SK-N-SH (cell line): Measurements from ENCODE around the gene ETF1. TPM values are rescaled to one million over a fixed set of nuclear protein-coding genes. Genes with fewer than 3 reads are reported as not detected.

ENCODE experiments used
- CTCF ChIA-PET: fragments of 300-600, 350-600 bp; formaldehyde crosslinking; extraction: SDS; loops from one replicate; lab custom pipeline; 2021; lab: Yijun Ruan, JAX
- POLR2A ChIA-PET: fragments of 350-600 bp; sonication (Branson Sonifier 250); formaldehyde crosslinking; extraction: SDS; loops from one replicate; lab custom pipeline; 2020; ENCODE audit warnings: antibody characterized with exemption, inconsistent platforms; lab: Yijun Ruan, JAX
- DNase-seq: peaks from one replicate; pipeline ENCODE4 v3.0.0; 2012
- H2AFZ ChIP-seq: fragments of 200-600 bp; sonication (generic); 2 replicates; pipeline ENCODE4 v1.8.1; 2016; ENCODE audit warnings: antibody characterized with exemption, mild to moderate bottlenecking, low read depth
- H3F3A ChIP-seq: fragments of 200-600 bp; sonication (generic); replicated peaks from 2 replicates; pipeline ENCODE3; 2016; ENCODE audit warnings: antibody characterized with exemption, mild to moderate bottlenecking; ENCODE audit not compliant: insufficient read depth
- H3K27ac ChIP-seq, 2 experiments: fragments of 200-500 bp in 1 of 2; fragments of 200-600 bp in 1 of 2; sonication (Bioruptor generic) in 1 of 2; sonication (generic), shearing (Covaris generic) in 1 of 2; 2 replicates each; pipeline versions ENCODE4 v1.5.1 to v1.6.1; 2014 to 2016; ENCODE audit warnings: low read depth in 2 of 2, inconsistent platforms in 1 of 2, low read length in 1 of 2, mild to moderate bottlenecking in 1 of 2, mixed read lengths in 1 of 2
- H3K27me3 ChIP-seq: fragments of 200-600 bp; sonication (generic), shearing (Covaris generic); 2 replicates; pipeline ENCODE4 v1.6.1; 2016; ENCODE audit warnings: mixed run types; ENCODE audit not compliant: insufficient read depth
- H3K36me3 ChIP-seq, 2 experiments: fragments of 200-500 bp in 1 of 2; fragments of 200-600 bp in 1 of 2; sonication (Bioruptor generic) in 1 of 2; sonication (generic) in 1 of 2; replicated peaks in 1 of 2; 2 replicates each; pipeline versions ENCODE3 to v1.5.1; 2014 to 2016; ENCODE audit warnings: low read length in 1 of 2, mild to moderate bottlenecking in 1 of 2; ENCODE audit not compliant: insufficient read depth in 2 of 2, control insufficient read depth in 1 of 2
- H3K4me1 ChIP-seq, 2 experiments: fragments of 200-500 bp in 1 of 2; fragments of 200-600 bp in 1 of 2; sonication (Bioruptor generic) in 1 of 2; sonication (generic), shearing (Covaris generic) in 1 of 2; 2 replicates each; pipeline versions ENCODE4 v1.5.1 to v1.6.1; 2014 to 2016; ENCODE audit warnings: low read depth in 1 of 2, low read length in 1 of 2, mixed run types in 1 of 2; ENCODE audit not compliant: insufficient read depth in 2 of 2, control insufficient read depth in 1 of 2
- H3K4me2 ChIP-seq: fragments of 200-600 bp; sonication (generic), shearing (Covaris generic); 2 replicates; pipeline ENCODE4 v1.6.1; 2017; ENCODE audit warnings: mixed run types
- H3K4me3 ChIP-seq, 2 experiments: fragments of 200-500 bp in 1 of 2; fragments of 200-600 bp in 1 of 2; sonication (Bioruptor generic) in 1 of 2; sonication (generic), shearing (Covaris generic) in 1 of 2; 2 replicates each; pipeline versions ENCODE4 v1.5.1 to v1.8.1; 2014 to 2016; ENCODE audit warnings: low read depth in 2 of 2, inconsistent platforms in 1 of 2, low read length in 1 of 2, mild to moderate bottlenecking in 1 of 2, mixed read lengths in 1 of 2, moderate library complexity in 1 of 2
- H3K79me2 ChIP-seq: fragments of 200-600 bp; sonication (generic); 2 replicates; pipeline ENCODE4 v1.8.1; 2017; ENCODE audit warnings: mild to moderate bottlenecking; ENCODE audit not compliant: insufficient read depth
- H3K9ac ChIP-seq: fragments of 200-600 bp; sonication (generic); 2 replicates; pipeline ENCODE4 v1.6.1; 2017; ENCODE audit warnings: mixed run types
- H3K9me2 ChIP-seq: fragments of 200-600 bp; sonication (generic); 2 replicates; pipeline ENCODE4 v1.6.1; 2017; ENCODE audit warnings: mixed run types
- H3K9me3 ChIP-seq: fragments of 200-600 bp; sonication (generic); 2 replicates; pipeline ENCODE4 v1.6.1; 2017; ENCODE audit warnings: mixed run types, mild to moderate bottlenecking, moderate library complexity
- H4K20me1 ChIP-seq: fragments of 200-600 bp; sonication (generic); 2 replicates; pipeline ENCODE4 v1.6.1; 2017; ENCODE audit warnings: mild to moderate bottlenecking, mixed run types; ENCODE audit not compliant: insufficient read depth
- FOSL2 ChIP-seq: IDR thresholded peaks from 2 replicates; pipeline ENCODE4 v1.4.0; 2012; ENCODE audit warnings: low read depth, mild to moderate bottlenecking, moderate library complexity, borderline replicate concordance
- FOXJ3 ChIP-seq: sonication (generic); formaldehyde crosslinking; IDR thresholded peaks from 2 replicates; pipeline ENCODE4 v1.5.1; 2020; ENCODE audit warnings: mild to moderate bottlenecking, missing genetic modification reagents
- FOXM1 ChIP-seq: IDR thresholded peaks from 2 replicates; pipeline ENCODE4 v1.4.0; 2012; ENCODE audit warnings: low read depth, mild to moderate bottlenecking
- IRF3 ChIP-seq: fragments of 150-350 bp; IDR thresholded peaks from 2 replicates; pipeline ENCODE4 v1.6.1; 2016; ENCODE audit warnings: mild to moderate bottlenecking, low read depth, low read length
- JUND ChIP-seq: IDR thresholded peaks from 2 replicates; pipeline ENCODE4 v1.4.0; 2012
- MEF2A ChIP-seq: IDR thresholded peaks from 2 replicates; pipeline ENCODE4 v1.4.0; 2012; ENCODE audit warnings: low read depth, borderline replicate concordance
- NFIC ChIP-seq: IDR thresholded peaks from 2 replicates; pipeline ENCODE4 v1.4.0; 2012; ENCODE audit warnings: borderline replicate concordance
- NRF1 ChIP-seq: IDR thresholded peaks from 2 replicates; pipeline ENCODE4 v1.6.1; 2012; ENCODE audit warnings: low read depth, mild to moderate bottlenecking, low read length
- RAD21 ChIP-seq: IDR thresholded peaks from 2 replicates; pipeline ENCODE4 v1.6.1; 2012; ENCODE audit warnings: mild to moderate bottlenecking, low read length
- RCOR1 ChIP-seq: fragments of 150-350 bp; IDR thresholded peaks from 2 replicates; pipeline ENCODE4 v1.6.1; 2017; ENCODE audit warnings: antibody characterized with exemption, low read length
- RFX5 ChIP-seq: IDR thresholded peaks from 2 replicates; pipeline ENCODE4 v1.6.1; 2012; ENCODE audit warnings: mild to moderate bottlenecking, improper control_type of control experiment, low read length
- RXRA ChIP-seq: IDR thresholded peaks from 2 replicates; pipeline ENCODE4 v1.4.0; 2012; ENCODE audit warnings: low read depth, mild to moderate bottlenecking, borderline replicate concordance
- SMC3 ChIP-seq: IDR thresholded peaks from 2 replicates; pipeline ENCODE4 v1.6.1; 2012; ENCODE audit warnings: low read depth, low read length, improper control_type of control experiment
- TAF1 ChIP-seq: IDR thresholded peaks from 2 replicates; pipeline ENCODE4 v1.6.1; 2012; ENCODE audit warnings: low read depth, mild to moderate bottlenecking, low read length, moderate library complexity, borderline replicate concordance
- TCF12 ChIP-seq: IDR thresholded peaks from 2 replicates; pipeline ENCODE4 v1.4.0; 2012
- TEAD4 ChIP-seq: IDR thresholded peaks from 2 replicates; pipeline ENCODE4 v1.4.0; 2012; ENCODE audit warnings: mild to moderate bottlenecking, borderline replicate concordance; ENCODE audit not compliant: insufficient read depth
- USF1 ChIP-seq: IDR thresholded peaks from 2 replicates; pipeline ENCODE4 v1.4.0; 2012; ENCODE audit warnings: low read depth, borderline replicate concordance
- YY1 ChIP-seq: IDR thresholded peaks from 2 replicates; pipeline ENCODE4 v1.4.0; 2012; ENCODE audit warnings: low read depth, mild to moderate bottlenecking
- WGBS: methylation state at CpG from one replicate; pipeline ENCODE4 v1.1.6; 2017; ENCODE audit warnings: low lambda C conversion rate; 5-methylcytosine and 5-hydroxymethylcytosine counted together
- polyA plus RNA-seq, 3 experiments: library from polyadenylated mRNA; depleted of rRNA; stranded (reverse); fragments of >200 nt; gene quantifications; 2 replicates each; pipeline ENCODE4 v1.2.3, GENCODE V29; 2012
- TF ChIP-seq, protein P1 (sequence below): fragments of 150-350 bp; IDR thresholded peaks from 2 replicates; pipeline ENCODE4 v1.6.1; 2017; ENCODE audit warnings: antibody characterized with exemption, low read length, low read depth, borderline replicate concordance
- TF ChIP-seq, protein P2 (sequence below): IDR thresholded peaks from 2 replicates; pipeline ENCODE4 v1.6.1; 2012; ENCODE audit warnings: mild to moderate bottlenecking, low read depth, low read length, moderate library complexity

Gene ETF1
- polyA plus RNA-seq, 1 of the 3 experiments (the other 2 are of a cell fraction): 36.7 TPM

DNA sequence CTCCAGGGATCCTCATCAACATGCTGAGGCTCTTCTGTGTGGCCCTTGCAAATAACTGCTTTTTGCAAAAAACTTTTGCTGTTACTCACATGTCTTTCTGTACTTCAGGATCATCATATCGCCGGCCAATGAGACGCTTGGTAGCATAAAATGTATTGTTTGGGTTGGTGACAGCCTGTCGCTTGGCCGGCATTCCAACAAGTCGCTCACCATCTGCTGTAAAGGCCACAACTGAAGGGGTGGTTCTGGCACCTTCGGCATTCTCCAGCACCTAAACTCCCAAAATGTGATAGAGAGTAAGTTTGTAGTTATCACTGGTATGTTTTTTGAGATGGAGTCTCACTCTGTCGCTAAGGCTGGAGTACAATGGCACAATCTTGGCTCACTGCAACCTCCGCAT, 27.8 kb upstream of the ETF1 start:
- no peaks in the 10 kb centered on the region for H3K9me2 ChIP-seq
- ChIA-PET POLR2A (interaction anchor here (0.6 kb wide), 1 partner anchor 29 kb away, joined by 3 read pairs; no protein-coding TSS in a partner anchor), CTCF (interaction anchor here (1.5 kb wide), 1 partner anchor 71 kb away, joined by 3 read pairs; no protein-coding TSS in a partner anchor)
- H3K4me1 ChIP-seq: peaks cover 2 to 10% of the 10 kb centered on the region in 2 experiments; a peak in 2 of 4 replicates
- TF ChIP-seq, protein P1, sequence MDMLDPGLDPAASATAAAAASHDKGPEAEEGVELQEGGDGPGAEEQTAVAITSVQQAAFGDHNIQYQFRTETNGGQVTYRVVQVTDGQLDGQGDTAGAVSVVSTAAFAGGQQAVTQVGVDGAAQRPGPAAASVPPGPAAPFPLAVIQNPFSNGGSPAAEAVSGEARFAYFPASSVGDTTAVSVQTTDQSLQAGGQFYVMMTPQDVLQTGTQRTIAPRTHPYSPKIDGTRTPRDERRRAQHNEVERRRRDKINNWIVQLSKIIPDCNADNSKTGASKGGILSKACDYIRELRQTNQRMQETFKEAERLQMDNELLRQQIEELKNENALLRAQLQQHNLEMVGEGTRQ: no peak
- TF ChIP-seq TCF12 (no peak), USF1 (no peak), FOXM1 (no peak), RXRA (no peak), FOSL2 (no peak), FOXJ3 (CRISPR knock-in tag) (no peak), NFIC (no peak), RFX5 (no peak), IRF3 (no peak), SMC3 (no peak), NRF1 (no peak), RCOR1 (no peak), YY1 (no peak), TEAD4 (no peak), RAD21 (no peak), JUND (no peak), TAF1 (no peak), MEF2A (no peak)
- TF ChIP-seq, protein P2, sequence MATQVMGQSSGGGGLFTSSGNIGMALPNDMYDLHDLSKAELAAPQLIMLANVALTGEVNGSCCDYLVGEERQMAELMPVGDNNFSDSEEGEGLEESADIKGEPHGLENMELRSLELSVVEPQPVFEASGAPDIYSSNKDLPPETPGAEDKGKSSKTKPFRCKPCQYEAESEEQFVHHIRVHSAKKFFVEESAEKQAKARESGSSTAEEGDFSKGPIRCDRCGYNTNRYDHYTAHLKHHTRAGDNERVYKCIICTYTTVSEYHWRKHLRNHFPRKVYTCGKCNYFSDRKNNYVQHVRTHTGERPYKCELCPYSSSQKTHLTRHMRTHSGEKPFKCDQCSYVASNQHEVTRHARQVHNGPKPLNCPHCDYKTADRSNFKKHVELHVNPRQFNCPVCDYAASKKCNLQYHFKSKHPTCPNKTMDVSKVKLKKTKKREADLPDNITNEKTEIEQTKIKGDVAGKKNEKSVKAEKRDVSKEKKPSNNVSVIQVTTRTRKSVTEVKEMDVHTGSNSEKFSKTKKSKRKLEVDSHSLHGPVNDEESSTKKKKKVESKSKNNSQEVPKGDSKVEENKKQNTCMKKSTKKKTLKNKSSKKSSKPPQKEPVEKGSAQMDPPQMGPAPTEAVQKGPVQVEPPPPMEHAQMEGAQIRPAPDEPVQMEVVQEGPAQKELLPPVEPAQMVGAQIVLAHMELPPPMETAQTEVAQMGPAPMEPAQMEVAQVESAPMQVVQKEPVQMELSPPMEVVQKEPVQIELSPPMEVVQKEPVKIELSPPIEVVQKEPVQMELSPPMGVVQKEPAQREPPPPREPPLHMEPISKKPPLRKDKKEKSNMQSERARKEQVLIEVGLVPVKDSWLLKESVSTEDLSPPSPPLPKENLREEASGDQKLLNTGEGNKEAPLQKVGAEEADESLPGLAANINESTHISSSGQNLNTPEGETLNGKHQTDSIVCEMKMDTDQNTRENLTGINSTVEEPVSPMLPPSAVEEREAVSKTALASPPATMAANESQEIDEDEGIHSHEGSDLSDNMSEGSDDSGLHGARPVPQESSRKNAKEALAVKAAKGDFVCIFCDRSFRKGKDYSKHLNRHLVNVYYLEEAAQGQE: no peak
- H3K36me3 ChIP-seq: peaks cover 54 to 74% of the 10 kb centered on the region in 2 experiments
- WGBS: 97% methylated on average over 9 of the region's 9 CpGs
- no peak overlapping the region for H3K27ac ChIP-seq
- H3K9ac ChIP-seq: no peak overlapping the region
- H3K4me3 ChIP-seq: no peak overlapping the region
- no peak for DNase-seq
- H3K9me3 ChIP-seq: no peaks in the 10 kb centered on the region
- peaks cover 92% of the 10 kb centered on the region for H3K79me2 ChIP-seq
- no peak overlapping the region for H2AFZ ChIP-seq
- peaks cover 8% of the 10 kb centered on the region for H4K20me1 ChIP-seq
- H3K27me3 ChIP-seq: no peaks in the 10 kb centered on the region
- H3F3A ChIP-seq: peaks cover 19% of the 10 kb centered on the region
- H3K4me2 ChIP-seq: no peak overlapping the region
